Measurements from ENCODE around the gene DIO3.

DNA sequence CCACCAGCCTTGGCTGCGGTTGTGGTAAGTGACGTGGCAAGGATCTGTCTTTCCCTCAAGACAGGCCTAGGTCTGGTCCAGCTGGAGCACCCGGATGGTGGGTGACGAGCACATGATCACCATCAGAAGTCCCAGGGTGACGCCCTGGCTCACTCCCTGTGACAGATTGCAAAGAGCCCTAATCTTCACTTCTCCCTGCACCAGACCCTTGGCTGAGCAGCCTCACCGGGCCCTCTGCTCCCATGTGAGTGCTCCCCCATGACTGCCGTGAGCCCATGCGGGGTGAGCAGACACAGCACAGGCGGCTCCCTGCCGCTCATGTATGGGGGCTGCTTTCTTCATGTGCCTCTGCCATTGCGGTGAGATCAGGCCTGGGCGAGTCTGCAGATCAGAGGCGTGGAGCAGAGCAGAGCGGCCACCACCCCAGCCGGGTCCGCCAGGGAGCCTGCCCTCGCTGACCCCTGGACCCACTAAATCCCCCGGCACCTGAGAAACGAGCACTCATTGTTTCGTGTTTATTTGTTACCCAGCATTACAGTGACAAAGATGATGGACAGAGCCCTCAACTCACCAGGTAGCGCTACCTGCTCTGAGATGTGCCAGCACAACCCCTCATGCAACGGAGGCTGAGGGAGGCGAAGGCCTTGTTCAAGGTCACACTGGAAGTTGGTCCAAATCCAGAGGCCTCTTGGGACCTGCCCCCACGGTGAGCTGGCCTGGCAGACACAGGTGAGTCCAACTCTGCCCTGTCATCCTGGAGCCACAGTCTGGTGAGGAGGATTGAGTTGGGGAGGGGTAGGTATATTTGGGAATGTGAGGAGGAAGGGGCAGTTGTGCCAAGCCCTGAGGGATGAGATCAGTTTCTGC, 9.3 kb upstream of the DIO3 start:
- TF ChIP-seq CTCF (IDR thresholded peaks at IDR 0.05) (no peak), POLR2A (IDR thresholded peaks at IDR 0.05) (no peak), POLR2AphosphoS5 (IDR thresholded peaks at IDR 0.05) (no peak)

Data from breast epithelium (tissue), 3 donors.